OCI-LY3 (cell line): ENCODE results near the gene HTT.

Experiments used
- EZH2phosphoT487 ChIP-seq: fragments of 200-600 bp; shearing (Covaris generic); IDR thresholded peaks from 2 replicates; pipeline ENCODE4 v1.6.1; 2018; ENCODE audit warnings: antibody characterized with exemption, mixed run types, low read depth
- TF ChIP-seq, protein P1 (sequence below): fragments of 200-600, 300-600 bp; sonication (generic); IDR thresholded peaks from 2 replicates; pipeline ENCODE4 v1.5.1; 2014; ENCODE audit warnings: antibody characterized with exemption, low read length, low read depth

DNA sequence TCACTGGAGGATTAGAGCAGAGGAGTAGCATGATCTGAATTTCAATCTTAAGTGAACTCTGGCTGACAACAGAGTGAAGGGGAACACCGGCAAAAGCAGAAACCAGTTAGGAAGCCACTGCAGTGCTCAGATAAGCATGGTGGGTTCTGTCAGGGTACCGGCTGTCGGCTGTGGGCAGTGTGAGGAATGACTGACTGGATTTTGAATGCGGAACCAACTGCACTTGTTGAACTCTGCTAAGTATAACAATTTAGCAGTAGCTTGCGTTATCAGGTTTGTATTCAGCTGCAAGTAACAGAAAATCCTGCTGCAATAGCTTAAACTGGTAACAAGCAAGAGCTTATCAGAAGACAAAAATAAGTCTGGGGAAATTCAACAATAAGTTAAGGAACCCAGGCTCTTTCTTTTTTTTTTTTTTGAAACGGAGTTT lies 5.2 kb downstream of the HTT start:
- TF ChIP-seq, protein P1, sequence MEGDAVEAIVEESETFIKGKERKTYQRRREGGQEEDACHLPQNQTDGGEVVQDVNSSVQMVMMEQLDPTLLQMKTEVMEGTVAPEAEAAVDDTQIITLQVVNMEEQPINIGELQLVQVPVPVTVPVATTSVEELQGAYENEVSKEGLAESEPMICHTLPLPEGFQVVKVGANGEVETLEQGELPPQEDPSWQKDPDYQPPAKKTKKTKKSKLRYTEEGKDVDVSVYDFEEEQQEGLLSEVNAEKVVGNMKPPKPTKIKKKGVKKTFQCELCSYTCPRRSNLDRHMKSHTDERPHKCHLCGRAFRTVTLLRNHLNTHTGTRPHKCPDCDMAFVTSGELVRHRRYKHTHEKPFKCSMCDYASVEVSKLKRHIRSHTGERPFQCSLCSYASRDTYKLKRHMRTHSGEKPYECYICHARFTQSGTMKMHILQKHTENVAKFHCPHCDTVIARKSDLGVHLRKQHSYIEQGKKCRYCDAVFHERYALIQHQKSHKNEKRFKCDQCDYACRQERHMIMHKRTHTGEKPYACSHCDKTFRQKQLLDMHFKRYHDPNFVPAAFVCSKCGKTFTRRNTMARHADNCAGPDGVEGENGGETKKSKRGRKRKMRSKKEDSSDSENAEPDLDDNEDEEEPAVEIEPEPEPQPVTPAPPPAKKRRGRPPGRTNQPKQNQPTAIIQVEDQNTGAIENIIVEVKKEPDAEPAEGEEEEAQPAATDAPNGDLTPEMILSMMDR: no peak
- TF ChIP-seq EZH2phosphoT487: no peak
